Loucy (cell line): ENCODE data around the gene UVRAG.

Experiments used
- H2AFZ ChIP-seq: fragments of 200-600 bp; sonication (generic); 2 replicates; pipeline ENCODE4 v1.6.0; 2016; ENCODE audit warnings: antibody characterized with exemption, mild to moderate bottlenecking, low read length, moderate library complexity
- H3F3A ChIP-seq: fragments of 200-600 bp; 2 replicates; pipeline ENCODE4 v1.6.0; 2016; ENCODE audit warnings: antibody characterized with exemption, low read depth, mild to moderate bottlenecking
- H3K27me3 ChIP-seq: fragments of 200-600 bp; sonication (generic); 2 replicates; pipeline ENCODE4 v1.6.1; 2014; ENCODE audit warnings: low read length, mild to moderate bottlenecking; ENCODE audit not compliant: insufficient read depth, poor library complexity, severe bottlenecking
- H3K36me3 ChIP-seq: fragments of 200-600 bp; sonication (generic); 2 replicates; pipeline ENCODE4 v1.6.1; 2016; ENCODE audit warnings: low read length; ENCODE audit not compliant: insufficient read depth
- H3K4me1 ChIP-seq: fragments of 200-600 bp; sonication (generic); 2 replicates; pipeline ENCODE4 v1.5.1; 2014; ENCODE audit warnings: low read length, mild to moderate bottlenecking; ENCODE audit not compliant: insufficient read depth, poor library complexity, severe bottlenecking
- H3K4me2 ChIP-seq: fragments of 200-600 bp; sonication (generic); 2 replicates; pipeline ENCODE4 v1.6.0; 2014; ENCODE audit warnings: antibody characterized with exemption, low read length, low read depth, mild to moderate bottlenecking; ENCODE audit not compliant: poor library complexity, severe bottlenecking
- H3K4me3 ChIP-seq: fragments of 200-600 bp; sonication (generic); 2 replicates; pipeline ENCODE4 v1.5.1; 2014; ENCODE audit warnings: low read length, mild to moderate bottlenecking, mixed read lengths; ENCODE audit not compliant: poor library complexity, severe bottlenecking
- H3K79me2 ChIP-seq: fragments of 200-600 bp; sonication (generic); 2 replicates; pipeline ENCODE4 v1.6.1; 2014; ENCODE audit warnings: low read length; ENCODE audit not compliant: insufficient read depth
- H3K9ac ChIP-seq: fragments of 200-600 bp; sonication (generic); 2 replicates; pipeline ENCODE4 v1.6.0; 2014; ENCODE audit warnings: mild to moderate bottlenecking, low read depth, low read length, moderate library complexity; ENCODE audit not compliant: poor library complexity, severe bottlenecking
- H3K9me2 ChIP-seq: fragments of 200-600 bp; sonication (generic); replicated peaks from 2 replicates; pipeline ENCODE4 v1.6.1; 2016; ENCODE audit warnings: low read depth, low read length, mixed read lengths
- H3K9me3 ChIP-seq: fragments of 200-600 bp; sonication (generic); 2 replicates; pipeline ENCODE4 v1.6.1; 2014; ENCODE audit warnings: mild to moderate bottlenecking, antibody characterized with exemption, low read length, low read depth; ENCODE audit not compliant: insufficient read depth
- H4K20me1 ChIP-seq: fragments of 200-600 bp; sonication (generic); 2 replicates; pipeline ENCODE4 v1.6.0; 2014; ENCODE audit warnings: antibody characterized with exemption, low read length, mild to moderate bottlenecking; ENCODE audit not compliant: insufficient read depth, poor library complexity, severe bottlenecking
- CTCF ChIP-seq: fragments of 200-600 bp; sonication (generic); conservative IDR thresholded peaks from 2 replicates; pipeline ENCODE4 v1.5.1; 2014; ENCODE audit warnings: mild to moderate bottlenecking, antibody characterized with exemption, low read length
- EZH2phosphoT487 ChIP-seq: fragments of 200-600 bp; IDR thresholded peaks from 2 replicates; pipeline ENCODE4 v1.6.1; 2018; ENCODE audit warnings: antibody characterized with exemption, mild to moderate bottlenecking, moderate library complexity, borderline replicate concordance

UVRAG gene

GRCh38 chr11:75980031-75980430, 165.0 kb downstream of the UVRAG start:
- H3F3A ChIP-seq, result no peaks in the 10 kb centered on the region
- H2AFZ ChIP-seq, result no peak overlapping the region
- H3K4me2 ChIP-seq, result no peak overlapping the region
- H3K4me3 ChIP-seq, result no peak overlapping the region
- H3K27me3 ChIP-seq, result no peaks in the 10 kb centered on the region
- H3K4me1 ChIP-seq, result no peaks in the 10 kb centered on the region
- no peak overlapping the region for H3K9ac ChIP-seq
- TF ChIP-seq CTCF, result no peak
- TF ChIP-seq EZH2phosphoT487, result no peak
- H3K36me3 ChIP-seq, result peaks cover 17% of the 10 kb centered on the region; the same call in 1 of the 2 replicates
- no peaks in the 10 kb centered on the region for H4K20me1 ChIP-seq
- no peaks in the 10 kb centered on the region for H3K9me3 ChIP-seq
- no peaks in the 10 kb centered on the region for H3K9me2 ChIP-seq
- no peaks in the 10 kb centered on the region for H3K79me2 ChIP-seq

GRCh38 chr11:75981546-75981945, 166.5 kb downstream of the UVRAG start:
- Histone ChIP-seq H2AFZ (no peak overlapping the region), H3K4me2 (no peak overlapping the region)
- no peak for TF ChIP-seq EZH2phosphoT487
- no peak for TF ChIP-seq CTCF

GRCh38 chr11:75982309-75982708, 167.3 kb downstream of the UVRAG start:
- H3K9me2 ChIP-seq, result no peaks in the 10 kb centered on the region
- no peak overlapping the region for H3K4me2 ChIP-seq
- no peak overlapping the region for H2AFZ ChIP-seq
- H3K79me2 ChIP-seq, result no peaks in the 10 kb centered on the region
- H3K27me3 ChIP-seq, result no peaks in the 10 kb centered on the region
- H3F3A ChIP-seq, result no peaks in the 10 kb centered on the region
- TF ChIP-seq CTCF, result no peak
- no peak for TF ChIP-seq EZH2phosphoT487
- no peaks in the 10 kb centered on the region for H4K20me1 ChIP-seq
- H3K9ac ChIP-seq, result no peak overlapping the region
- H3K4me1 ChIP-seq, result no peaks in the 10 kb centered on the region
- no peaks in the 10 kb centered on the region for H3K9me3 ChIP-seq
- no peak overlapping the region for H3K4me3 ChIP-seq
- peaks cover 17% of the 10 kb centered on the region; the same call in 1 of the 2 replicates for H3K36me3 ChIP-seq

More at GRCh38 chr11:75981546-75981945, 166.5 kb downstream of the UVRAG start:
- no peak overlapping the region for H3K9ac ChIP-seq
- no peaks in the 10 kb centered on the region for H3K79me2 ChIP-seq
- peaks cover 17% of the 10 kb centered on the region; the same call in 1 of the 2 replicates for H3K36me3 ChIP-seq
- H3K27me3 ChIP-seq, result no peaks in the 10 kb centered on the region
- no peak overlapping the region for H3K4me3 ChIP-seq
- H4K20me1 ChIP-seq, result no peaks in the 10 kb centered on the region
- H3K9me3 ChIP-seq, result no peaks in the 10 kb centered on the region
- H3K9me2 ChIP-seq, result no peaks in the 10 kb centered on the region
- no peaks in the 10 kb centered on the region for H3F3A ChIP-seq
- H3K4me1 ChIP-seq, result no peaks in the 10 kb centered on the region
